Uterus (tissue), 4 donors: ENCODE data around the gene CCDC179. TPM values are rescaled to one million over a fixed set of nuclear protein-coding genes. Genes with fewer than 3 reads are reported as not detected.

ENCODE experiments used
- DNase-seq, 2 donors: peaks; one replicate each; pipeline ENCODE4 v3.0.0-alpha.2; 2019 to 2020
- H3K27ac ChIP-seq, 2 donors: fragments of 200-600 bp; sonication (generic); 1 replicate in 1 of 2; 2 replicates in 1 of 2; pipeline ENCODE4 v1.5.1; 2016 to 2018
- H3K27me3 ChIP-seq, 2 donors: fragments of 200-600 bp; sonication (generic); one replicate each; pipeline ENCODE4 v1.5.1; 2018 to 2019; ENCODE audit warnings: control low read depth in 1 of 2
- H3K36me3 ChIP-seq, 2 donors: fragments of 200-600 bp; sonication (generic); one replicate each; pipeline ENCODE4 v1.5.1; 2019; ENCODE audit warnings: control low read depth in 1 of 2
- H3K4me1 ChIP-seq, 2 donors: fragments of 200-600 bp; sonication (generic); one replicate each; pipeline ENCODE4 v1.5.1; 2018 to 2019; ENCODE audit warnings: control low read depth in 1 of 2
- H3K4me3 ChIP-seq, 2 donors: fragments of 200-600 bp; sonication (generic); 1 replicate in 1 of 2; 2 replicates in 1 of 2; pipeline ENCODE4 v1.5.1; 2018 to 2019; ENCODE audit warnings: mild to moderate bottlenecking in 1 of 2
- H3K9me3 ChIP-seq, 2 donors: fragments of 200-600 bp; sonication (generic); one replicate each; pipeline ENCODE4 v1.5.1; 2019; ENCODE audit warnings: control low read depth in 1 of 2
- CTCF ChIP-seq, 4 experiments: fragments of 200-600 bp in 2 of 4; fragments of 450-650 bp in 2 of 4; sonication (generic) in 2 of 4; IDR thresholded peaks; one replicate each; pipeline ENCODE4 v1.5.1; 2016 to 2019; ENCODE audit warnings: antibody characterized with exemption in 4 of 4, mild to moderate bottlenecking in 2 of 4, moderate library complexity in 1 of 4
- POLR2A ChIP-seq, 2 donors: fragments of 450-650 bp; IDR thresholded peaks; one replicate each; pipeline ENCODE4 v1.6.1; 2016; ENCODE audit warnings: antibody characterized with exemption in 2 of 2, mild to moderate bottlenecking in 1 of 2, moderate library complexity in 1 of 2
- intact Hi-C: fragments of 100-400 bp; cut with DNase I; formaldehyde crosslinking; loops from one replicate; pipeline ENCODE4 v1.15.1; 2023; ENCODE audit warnings: low total_unique reads
- total RNA-seq, 4 donors: library from RNA; depleted of rRNA in 3 of 4; stranded (reverse); fragments of >200 nt in 3 of 4; gene quantifications; one replicate each; pipeline versions ENCODE4 v1.1.0 to v1.2.4, GENCODE V29; 2014 to 2023
- donor health status: DM: yes; HTN: yes; CAD: no.

The CCDC179 gene
- total RNA-seq, 4 donors from 2014 or later = not detected

GRCh38 chr11:22809893-22810292 lies 50.4 kb downstream of the CCDC179 start:
- DNase-seq = no peak
- no peaks in the 10 kb centered on the region for H3K4me1 ChIP-seq
- H3K27ac ChIP-seq = no peak overlapping the region
- no peaks in the 10 kb centered on the region for H3K27me3 ChIP-seq
- H3K4me3 ChIP-seq = no peak overlapping the region
- TF ChIP-seq CTCF (IDR thresholded peaks at IDR 0.05) (no peak), POLR2A (IDR thresholded peaks at IDR 0.05) (no peak)
- H3K9me3 ChIP-seq = no peaks in the 10 kb centered on the region
- intact Hi-C loops = no loop called here
- H3K36me3 ChIP-seq = no peaks in the 10 kb centered on the region

GRCh38 chr11:22808571-22809197 lies 51.6 kb downstream of the CCDC179 start:
- no peaks in the 10 kb centered on the region for H3K36me3 ChIP-seq
- no peaks in the 10 kb centered on the region for H3K4me1 ChIP-seq
- TF ChIP-seq CTCF (IDR thresholded peaks at IDR 0.05) (no peak), POLR2A (IDR thresholded peaks at IDR 0.05) (no peak)
- no peak overlapping the region for H3K4me3 ChIP-seq
- intact Hi-C loops = no loop called here
- no peak overlapping the region for H3K27ac ChIP-seq
- no peaks in the 10 kb centered on the region for H3K9me3 ChIP-seq
- DNase-seq = no peak
- no peaks in the 10 kb centered on the region for H3K27me3 ChIP-seq

GRCh38 chr11:22807855-22808570 lies 52.3 kb downstream of the CCDC179 start:
- intact Hi-C loops = no loop called here
- no peak for DNase-seq
- Histone ChIP-seq H3K4me1 (no peaks in the 10 kb centered on the region), H3K27ac (no peak overlapping the region), H3K4me3 (no peak overlapping the region), H3K36me3 (no peaks in the 10 kb centered on the region), H3K9me3 (no peaks in the 10 kb centered on the region), H3K27me3 (no peaks in the 10 kb centered on the region)
- no peak for TF ChIP-seq CTCF (IDR thresholded peaks at IDR 0.05)
- TF ChIP-seq POLR2A (IDR thresholded peaks at IDR 0.05) = no peak

GRCh38 chr11:22807391-22807790 lies 52.9 kb downstream of the CCDC179 start:
- Histone ChIP-seq H3K4me3 (no peak overlapping the region), H3K36me3 (no peaks in the 10 kb centered on the region), H3K9me3 (no peaks in the 10 kb centered on the region), H3K4me1 (no peaks in the 10 kb centered on the region), H3K27ac (no peak overlapping the region), H3K27me3 (no peaks in the 10 kb centered on the region)
- intact Hi-C loops = no loop called here
- DNase-seq = no peak
- TF ChIP-seq POLR2A (IDR thresholded peaks at IDR 0.05) (no peak), CTCF (IDR thresholded peaks at IDR 0.05) (no peak)

GRCh38 chr11:22802861-22803260 lies 57.4 kb downstream of the CCDC179 start:
- Histone ChIP-seq H3K27ac (no peak overlapping the region), H3K9me3 (no peaks in the 10 kb centered on the region), H3K4me3 (no peak overlapping the region), H3K27me3 (no peaks in the 10 kb centered on the region), H3K4me1 (no peaks in the 10 kb centered on the region), H3K36me3 (no peaks in the 10 kb centered on the region)
- DNase-seq = no peak
- intact Hi-C loops = no loop called here
- no peak for TF ChIP-seq CTCF (IDR thresholded peaks at IDR 0.05)
